Subcutaneous adipose tissue (tissue), 4 donors: Measurements from ENCODE around the gene BSPRY. TPM values are rescaled to one million over a fixed set of nuclear protein-coding genes. Genes with fewer than 3 reads are reported as not detected.

Source experiments
- total RNA-seq, 4 donors: library from RNA; depleted of rRNA; stranded (reverse); fragments of >200 nt; gene quantifications; one replicate each; pipeline ENCODE4 v1.1.0, GENCODE V29; 2016
- TF ChIP-seq, protein P1 (sequence below): fragments of 450-650 bp; IDR thresholded peaks from one replicate; pipeline ENCODE4 v1.5.1; 2016; ENCODE audit warnings: low read depth, mild to moderate bottlenecking, control low read depth, antibody characterized with exemption, moderate library complexity

The BSPRY gene
- total RNA-seq, 4 donors from 2014 or later, result 0.66 TPM; not detected in 3

GRCh38 chr9:113320051-113320450 lies 29.3 kb upstream of the BSPRY start:
- TF ChIP-seq, protein P1, sequence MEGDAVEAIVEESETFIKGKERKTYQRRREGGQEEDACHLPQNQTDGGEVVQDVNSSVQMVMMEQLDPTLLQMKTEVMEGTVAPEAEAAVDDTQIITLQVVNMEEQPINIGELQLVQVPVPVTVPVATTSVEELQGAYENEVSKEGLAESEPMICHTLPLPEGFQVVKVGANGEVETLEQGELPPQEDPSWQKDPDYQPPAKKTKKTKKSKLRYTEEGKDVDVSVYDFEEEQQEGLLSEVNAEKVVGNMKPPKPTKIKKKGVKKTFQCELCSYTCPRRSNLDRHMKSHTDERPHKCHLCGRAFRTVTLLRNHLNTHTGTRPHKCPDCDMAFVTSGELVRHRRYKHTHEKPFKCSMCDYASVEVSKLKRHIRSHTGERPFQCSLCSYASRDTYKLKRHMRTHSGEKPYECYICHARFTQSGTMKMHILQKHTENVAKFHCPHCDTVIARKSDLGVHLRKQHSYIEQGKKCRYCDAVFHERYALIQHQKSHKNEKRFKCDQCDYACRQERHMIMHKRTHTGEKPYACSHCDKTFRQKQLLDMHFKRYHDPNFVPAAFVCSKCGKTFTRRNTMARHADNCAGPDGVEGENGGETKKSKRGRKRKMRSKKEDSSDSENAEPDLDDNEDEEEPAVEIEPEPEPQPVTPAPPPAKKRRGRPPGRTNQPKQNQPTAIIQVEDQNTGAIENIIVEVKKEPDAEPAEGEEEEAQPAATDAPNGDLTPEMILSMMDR, result no peak

DNA sequence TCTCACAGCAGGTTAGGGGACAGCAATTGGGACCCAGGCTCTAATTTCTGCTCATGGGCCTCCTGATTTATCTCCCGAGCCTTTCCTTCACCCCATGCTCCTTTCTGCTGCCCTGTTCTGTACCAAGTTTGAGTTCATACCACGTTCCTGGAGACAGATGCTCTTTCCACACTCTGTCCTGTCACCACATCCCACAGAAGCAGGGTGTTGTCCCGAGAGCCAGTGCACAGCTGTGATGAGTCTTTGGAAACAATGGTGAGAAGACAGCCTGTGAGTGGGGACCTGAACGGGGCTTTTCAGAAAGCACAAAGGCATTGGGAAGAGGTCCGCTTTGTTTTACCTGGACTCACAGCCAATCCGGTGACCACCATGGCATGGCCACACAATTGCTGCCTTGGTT lies 26.7 kb upstream of the BSPRY start:
- TF ChIP-seq, protein P1, result no peak

- TF ChIP-seq, protein P1, result no peak
Measured at GRCh38 chr9:113326230-113326629, 23.1 kb upstream of the BSPRY start.

- TF ChIP-seq, protein P1, result no peak
Measured at GRCh38 chr9:113328045-113328782, 21.1 kb upstream of the BSPRY start.

GRCh38 chr9:113331780-113332179 lies 17.6 kb upstream of the BSPRY start:
- TF ChIP-seq, protein P1, result no peak

DNA sequence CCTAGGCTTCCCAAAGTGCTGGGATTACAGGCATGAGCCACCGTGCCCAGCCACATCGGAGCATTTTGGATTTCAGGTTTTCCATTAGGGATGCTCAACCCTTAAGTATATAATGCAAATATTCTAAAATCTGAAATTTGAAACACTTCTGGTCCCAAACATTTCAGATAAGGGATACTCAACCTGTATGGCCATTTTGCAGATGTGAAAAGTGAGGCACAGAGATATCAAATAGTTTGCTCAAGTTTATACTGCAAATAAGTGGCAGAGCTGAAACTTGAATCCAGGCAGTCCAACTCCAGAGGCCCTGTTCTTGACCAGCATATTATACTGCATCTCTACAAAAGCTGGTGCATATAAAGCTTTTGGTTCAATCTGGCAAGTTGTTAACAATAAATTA lies 11.6 kb upstream of the BSPRY start:
- TF ChIP-seq, protein P1, result no peak

DNA sequence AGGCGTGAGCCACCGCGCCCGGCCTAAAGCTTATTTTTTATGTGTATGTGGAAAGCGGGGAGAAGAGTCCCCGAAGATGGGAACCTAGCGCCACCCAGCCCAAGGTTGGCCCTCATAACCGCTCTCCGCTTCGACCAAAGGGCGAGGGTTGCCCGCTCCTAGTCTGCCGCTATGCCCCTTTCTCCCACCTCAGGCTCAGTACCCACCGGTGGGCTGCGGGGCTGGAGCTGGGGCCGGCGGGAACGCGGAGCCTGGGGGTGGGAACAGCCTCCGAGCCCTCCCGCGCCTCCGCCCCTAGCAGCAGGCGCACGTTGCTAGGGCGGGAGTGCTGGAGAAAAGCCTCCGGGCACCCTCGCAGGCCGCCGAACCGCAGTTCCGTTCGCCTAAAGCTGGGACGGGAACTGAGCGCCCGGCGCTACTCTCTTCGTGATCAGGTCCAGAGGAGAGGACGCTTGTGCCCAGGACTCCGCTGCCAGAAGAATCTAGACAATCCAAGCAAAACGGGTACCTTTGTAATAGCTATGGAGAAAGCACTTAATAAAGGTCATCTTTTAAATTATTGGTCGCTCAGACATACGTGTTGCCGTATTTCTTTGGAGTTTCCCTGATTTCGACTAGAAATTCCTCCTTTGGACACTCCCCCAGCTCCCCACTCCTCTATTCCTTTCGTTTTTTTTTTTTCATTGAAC lies 9.2 kb upstream of the BSPRY start, which contains the start of gene WDR31:
Gene WDR31 (minus strand): TSS at position 265 of the 689 bp plus-strand sequence. CDS start 8,253 bp downstream, outside the sequence.
- TF ChIP-seq, protein P1, result no peak
